H1 (cell line): ENCODE data around the gene HARS1. TPM values are rescaled to one million over a fixed set of nuclear protein-coding genes. Genes with fewer than 3 reads are reported as not detected.

Source experiments
- CTCF ChIA-PET: fragments of 300-600 bp; sonication (Branson Sonifier 250); formaldehyde crosslinking; loops from one replicate; lab custom pipeline; 2021; ENCODE audit not compliant: partially characterized antibody; lab: Charles Lee
- POLR2A ChIA-PET: fragments of 300-600 bp; sonication (Branson Sonifier 250); formaldehyde crosslinking; loops from one replicate; lab custom pipeline; 2021; ENCODE audit warnings: inconsistent platforms; ENCODE audit not compliant: partially characterized antibody; lab: Charles Lee
- DNase-seq, 2 experiments: peaks; one replicate each; pipeline versions ENCODE4 v3.0.0 to v3.0.0-alpha.2; 2010 to 2022; ENCODE audit warnings: low spot score in 2 of 2, low read depth in 1 of 2, mixed read lengths in 1 of 2
- FAIRE-seq: peaks from 2 replicates; lab custom pipeline; 2011; peaks lifted over from hg19 to GRCh38; lab: Jason Lieb, UNC
- H2AFZ ChIP-seq: 2 replicates; pipeline ENCODE4 v1.8.1; 2012; ENCODE audit warnings: low read length, inconsistent platforms
- H2AK5ac ChIP-seq: 2 replicates; pipeline ENCODE4 v1.6.1; 2013; ENCODE audit warnings: low read depth, low read length
- H2BK120ac ChIP-seq: replicated peaks from 2 replicates; pipeline ENCODE3; 2013; ENCODE audit warnings: low read depth, low read length, inconsistent platforms
- H2BK12ac ChIP-seq: 2 replicates; pipeline ENCODE4 v1.6.1; 2013; ENCODE audit warnings: low read depth, low read length
- H2BK15ac ChIP-seq: 2 replicates; pipeline ENCODE4 v1.6.1; 2013; ENCODE audit warnings: low read length
- H2BK20ac ChIP-seq: 2 replicates; pipeline ENCODE4 v1.6.1; 2013; ENCODE audit warnings: low read length
- H2BK5ac ChIP-seq: 2 replicates; pipeline ENCODE4 v1.6.1; 2013; ENCODE audit warnings: low read depth, low read length
- H3K14ac ChIP-seq: 2 replicates; pipeline ENCODE4 v1.6.1; 2013; ENCODE audit warnings: inconsistent platforms; ENCODE audit not compliant: insufficient read length
- H3K18ac ChIP-seq: 2 replicates; pipeline ENCODE4 v1.6.1; 2013; ENCODE audit warnings: low read length; ENCODE audit errors: extremely low read depth
- H3K23ac ChIP-seq: 2 replicates; pipeline ENCODE4 v1.6.1; 2013; ENCODE audit warnings: inconsistent platforms; ENCODE audit not compliant: insufficient read length
- H3K23me2 ChIP-seq: 2 replicates; pipeline ENCODE4 v1.6.1; 2013; ENCODE audit warnings: low read depth, low read length
- H3K27ac ChIP-seq: 2 replicates; pipeline ENCODE4 v1.6.1; 2011; ENCODE audit warnings: low read depth, low read length, inconsistent platforms
- H3K27me3 ChIP-seq, 4 experiments: replicated peaks in 1 of 4; 1 replicate in 1 of 4; 2 replicates in 3 of 4; pipeline versions ENCODE4 v1.6.1 to v1.8.1; 2011 to 2013; ENCODE audit warnings: low read length in 3 of 4, mild to moderate bottlenecking in 3 of 4, inconsistent platforms in 2 of 4, mixed read lengths in 2 of 4, moderate library complexity in 1 of 4; ENCODE audit not compliant: control insufficient read depth in 3 of 4, insufficient read depth in 3 of 4; ENCODE audit errors: extremely low read depth in 1 of 4
- H3K36me3 ChIP-seq, 4 experiments: 2 replicates each; pipeline versions ENCODE4 v1.6.1 to v1.8.1; 2011 to 2013; ENCODE audit warnings: mild to moderate bottlenecking in 4 of 4, low read length in 3 of 4, moderate library complexity in 2 of 4, control low read depth in 1 of 4, inconsistent platforms in 1 of 4; ENCODE audit not compliant: insufficient read depth in 4 of 4, control insufficient read depth in 2 of 4
- H3K4ac ChIP-seq: replicated peaks from 2 replicates; pipeline ENCODE3; 2013; ENCODE audit warnings: low read length, low read depth, mixed read lengths, inconsistent platforms; ENCODE audit not compliant: insufficient read length
- H3K4me1 ChIP-seq, 4 experiments: replicated peaks in 1 of 4; 1 replicate in 1 of 4; 2 replicates in 3 of 4; pipeline versions ENCODE4 v1.6.1 to v1.8.1; 2011 to 2013; ENCODE audit warnings: low read length in 3 of 4, inconsistent platforms in 2 of 4, mixed read lengths in 1 of 4; ENCODE audit not compliant: insufficient read depth in 4 of 4, control insufficient read depth in 3 of 4
- H3K4me2 ChIP-seq, 2 experiments: 2 replicates each; pipeline versions ENCODE4 v1.6.1 to v1.8.1; 2011 to 2013; ENCODE audit warnings: low read depth in 2 of 2, low read length in 2 of 2, control low read depth in 1 of 2, inconsistent platforms in 1 of 2, mild to moderate bottlenecking in 1 of 2; ENCODE audit not compliant: insufficient read depth in 1 of 2
- H3K4me3 ChIP-seq, 4 experiments: fragments of 200-600, 300-600 bp in 1 of 4; sonication (generic), shearing (Covaris generic), sonication (Bioruptor Twin) in 1 of 4; 2 replicates each; pipeline versions ENCODE4 v1.5.1 to v1.8.1; 2011 to 2016; ENCODE audit warnings: low read length in 4 of 4, low read depth in 3 of 4, control low read depth in 2 of 4, inconsistent platforms in 2 of 4, mild to moderate bottlenecking in 2 of 4, mixed read lengths in 1 of 4, moderate library complexity in 1 of 4; ENCODE audit not compliant: insufficient read depth in 2 of 4; ENCODE audit errors: extremely low read depth in 1 of 4
- H3K56ac ChIP-seq: replicated peaks from 2 replicates; pipeline ENCODE3; 2013; ENCODE audit warnings: low read depth, mild to moderate bottlenecking, mixed read lengths, low read length, inconsistent platforms; ENCODE audit not compliant: insufficient read length
- H3K79me1 ChIP-seq: 2 replicates; pipeline ENCODE4 v1.6.1; 2013; ENCODE audit warnings: low read depth, low read length, control low read depth
- H3K79me2 ChIP-seq, 2 experiments: 2 replicates each; pipeline versions ENCODE4 v1.6.1 to v1.8.1; 2012 to 2013; ENCODE audit warnings: low read length in 2 of 2, mild to moderate bottlenecking in 2 of 2, inconsistent platforms in 1 of 2; ENCODE audit not compliant: insufficient read depth in 2 of 2, control insufficient read depth in 1 of 2
- H3K9ac ChIP-seq, 4 experiments: replicated peaks in 1 of 4; 1 replicate in 1 of 4; 2 replicates in 3 of 4; pipeline versions ENCODE4 v1.6.1 to v1.8.1; 2011 to 2013; ENCODE audit warnings: low read depth in 3 of 4, low read length in 3 of 4, control low read depth in 2 of 4, mild to moderate bottlenecking in 2 of 4, moderate library complexity in 2 of 4, inconsistent platforms in 1 of 4; ENCODE audit errors: extremely low read depth in 1 of 4
- H3K9me3 ChIP-seq, 2 experiments: 2 replicates each; pipeline versions ENCODE4 v1.6.1 to v1.8.1; 2012 to 2013; ENCODE audit warnings: mild to moderate bottlenecking in 2 of 2, moderate library complexity in 2 of 2, control low read depth in 1 of 2, inconsistent platforms in 1 of 2, low read depth in 1 of 2, low read length in 1 of 2, mixed read lengths in 1 of 2; ENCODE audit not compliant: insufficient read depth in 2 of 2
- H4K20me1 ChIP-seq, 2 experiments: replicated peaks in 1 of 2; 2 replicates each; pipeline versions ENCODE3 to v1.8.1; 2011 to 2013; ENCODE audit warnings: inconsistent platforms in 2 of 2, low read length in 2 of 2, mild to moderate bottlenecking in 1 of 2; ENCODE audit not compliant: insufficient read depth in 2 of 2, control insufficient read depth in 1 of 2
- H4K5ac ChIP-seq: 2 replicates; pipeline ENCODE4 v1.6.1; 2013; ENCODE audit warnings: low read length, low read depth, mixed read lengths, inconsistent platforms; ENCODE audit not compliant: insufficient read length
- H4K8ac ChIP-seq: 2 replicates; pipeline ENCODE4 v1.8.0; 2013; ENCODE audit warnings: mild to moderate bottlenecking, moderate library complexity, low read length, inconsistent platforms; ENCODE audit not compliant: insufficient read depth; ENCODE audit errors: extremely low read depth
- H4K91ac ChIP-seq: replicated peaks from 2 replicates; pipeline ENCODE3; 2013; ENCODE audit warnings: low read length, mixed read lengths, inconsistent platforms; ENCODE audit not compliant: insufficient read length
- ATF3 ChIP-seq: IDR thresholded peaks from 2 replicates; pipeline ENCODE4 v1.6.1; 2011; ENCODE audit warnings: low read depth, mild to moderate bottlenecking, low read length; ENCODE audit not compliant: insufficient read depth
- BRCA1 ChIP-seq: IDR thresholded peaks from 2 replicates; pipeline ENCODE4 v1.6.1; 2012; ENCODE audit warnings: low read depth, low read length, improper control_type of control experiment
- CHD1 ChIP-seq: IDR thresholded peaks from 2 replicates; pipeline ENCODE4 v1.6.1; 2012; ENCODE audit warnings: low read depth, low read length, improper control_type of control experiment
- GTF2F1 ChIP-seq: IDR thresholded peaks from 2 replicates; pipeline ENCODE4 v1.6.1; 2012; ENCODE audit warnings: low read depth, low read length, improper control_type of control experiment, borderline replicate concordance
- KDM5A ChIP-seq: fragments of 200-600 bp; IDR thresholded peaks from 2 replicates; pipeline ENCODE4 v1.7.1; 2012; ENCODE audit warnings: mild to moderate bottlenecking, low read length, inconsistent platforms, mixed read lengths
- MAFK ChIP-seq: IDR thresholded peaks from 2 replicates; pipeline ENCODE4 v1.6.1; 2012; ENCODE audit warnings: low read depth, mild to moderate bottlenecking, improper control_type of control experiment, low read length
- NRF1 ChIP-seq: IDR thresholded peaks from 2 replicates; pipeline ENCODE4 v1.6.1; 2011; ENCODE audit warnings: mild to moderate bottlenecking, low read depth, low read length, improper control_type of control experiment
- POLR2A ChIP-seq, 2 experiments: IDR thresholded peaks; 1 replicate in 1 of 2; 2 replicates in 1 of 2; pipeline ENCODE4 v1.6.1; 2011; ENCODE audit warnings: low read depth in 2 of 2, low read length in 2 of 2, mild to moderate bottlenecking in 2 of 2; ENCODE audit errors: control extremely low read depth in 1 of 2
- TAF1 ChIP-seq: IDR thresholded peaks from 2 replicates; pipeline ENCODE4 v1.6.1; 2011; ENCODE audit warnings: mild to moderate bottlenecking, low read depth, low read length
- TBP ChIP-seq: IDR thresholded peaks from 2 replicates; pipeline ENCODE4 v1.6.1; 2011; ENCODE audit warnings: low read depth, low read length, improper control_type of control experiment
- USF2 ChIP-seq: IDR thresholded peaks from 2 replicates; pipeline ENCODE4 v1.6.1; 2011; ENCODE audit warnings: low read length, improper control_type of control experiment
- YY1 ChIP-seq: IDR thresholded peaks from 2 replicates; pipeline ENCODE4 v1.6.1; 2011; ENCODE audit warnings: low read depth, mild to moderate bottlenecking, low read length
- WGBS, 2 experiments: shearing (Covaris generic) in 1 of 2; methylation state at CpG; one replicate each; pipeline versions ENCODE4 v1.1.6 to v1.1.7; 2013 to 2015; ENCODE audit warnings: low lambda C conversion rate in 2 of 2, mixed read lengths in 2 of 2, inconsistent platforms in 1 of 2, low coverage in 1 of 2, missing lambda C conversion rate in 1 of 2; ENCODE audit not compliant: insufficient replicate concordance in 2 of 2, insufficient coverage in 1 of 2, insufficient read length in 1 of 2; ENCODE audit errors: extremely low coverage in 1 of 2, missing lambda C conversion rate in 1 of 2; 5-methylcytosine and 5-hydroxymethylcytosine counted together
- polyA plus RNA-seq, 7 experiments: library from polyadenylated mRNA; depleted of rRNA in 3 of 7; stranded (reverse) in 5 of 7; unstranded in 2 of 7; fragments of >200 nt in 5 of 7; fragments of 200-250 nt in 2 of 7; gene quantifications; 1 replicate in 5 of 7; 2 replicates in 1 of 7; 4 replicates in 1 of 7; pipeline versions ENCODE4 v1.2.1 to v1.2.3, GENCODE V29; 2011 to 2013; ENCODE audit warnings: missing spikeins in 2 of 7, mixed read lengths in 2 of 7
- total RNA-seq: library from RNA; stranded (reverse); fragmentation: NEBNext Ultra II Directional; extraction: Animal tissue kit (Norgen Biotek cat#: 25700); gene quantifications from 2 replicates; pipeline ENCODE4 v1.2.1, GENCODE V29; 2021
- TF ChIP-seq, protein P1 (sequence below): IDR thresholded peaks from 2 replicates; pipeline ENCODE4 v1.6.1; 2012; ENCODE audit warnings: inconsistent platforms

The HARS1 gene
- total and polyA plus RNA-seq, 2 of the 8 experiments (the other 6 are each of a cell fraction or from before 2014, with no cell fraction given) = 27.8 to 56.8 TPM

- WGBS, 2 experiments = 88% methylated on average over 1 of the region's 1 CpG; no CpG with 5 or more reads in 1 of the 2 experiments
- no peak overlapping the region for H3K9ac ChIP-seq
- no peak for TF ChIP-seq CHD1
- TF ChIP-seq TBP = no peak
- no peak for TF ChIP-seq NRF1
- TF ChIP-seq USF2 = no peak
- no peak for TF ChIP-seq POLR2A (IDR thresholded peaks at IDR 0.05; ENCODE audit: control extremely low read depth in 1 of 2, low read depth in 2 of 2, low read length in 2 of 2)
- TF ChIP-seq MAFK = no peak
- TF ChIP-seq TAF1 = no peak
- no peak for TF ChIP-seq YY1
- TF ChIP-seq KDM5A = no peak
- TF ChIP-seq BRCA1 = no peak
- TF ChIP-seq, protein P1, sequence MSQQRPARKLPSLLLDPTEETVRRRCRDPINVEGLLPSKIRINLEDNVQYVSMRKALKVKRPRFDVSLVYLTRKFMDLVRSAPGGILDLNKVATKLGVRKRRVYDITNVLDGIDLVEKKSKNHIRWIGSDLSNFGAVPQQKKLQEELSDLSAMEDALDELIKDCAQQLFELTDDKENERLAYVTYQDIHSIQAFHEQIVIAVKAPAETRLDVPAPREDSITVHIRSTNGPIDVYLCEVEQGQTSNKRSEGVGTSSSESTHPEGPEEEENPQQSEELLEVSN = no peak
- no peak for TF ChIP-seq ATF3
- TF ChIP-seq GTF2F1 = no peak
Measured at GRCh38 chr5:140711794-140712193, 20.6 kb upstream of the HARS1 start.

More at GRCh38 chr5:140711794-140712193, 20.6 kb upstream of the HARS1 start:
- DNase-seq (no peak), FAIRE-seq (no peak)
- H3K79me1 ChIP-seq = no peaks in the 10 kb centered on the region
- H3K4me3 ChIP-seq = peak overlapping the region in 1 of 4 experiments; percentile 68; a peak in 2 of 8 replicates
- H3K18ac ChIP-seq = no peak overlapping the region
- H2AK5ac ChIP-seq = no peak overlapping the region
- no peak overlapping the region for H3K14ac ChIP-seq
- ChIA-PET CTCF (interaction anchor here (1.2 to 1.7 kb wide), 2 partner anchors 14 to 154 kb away, joined by 3 to 5 read pairs; no protein-coding TSS in a partner anchor), POLR2A (interaction anchor here (1.0 to 3.2 kb wide), 6 partner anchors 10 to 142 kb away, joined by 3 to 16 read pairs (median 9); partner anchors contain the start of genes IK, NDUFA2 and ZMAT2)
- H2BK12ac ChIP-seq = no peak overlapping the region
- no peaks in the 10 kb centered on the region for H3K4me1 ChIP-seq
- peaks cover 5% of the 10 kb centered on the region; the same call in 1 of the 2 replicates for H3K23me2 ChIP-seq
- no peaks in the 10 kb centered on the region for H4K20me1 ChIP-seq
- no peaks in the 10 kb centered on the region for H3K79me2 ChIP-seq
- H2AFZ ChIP-seq = no peak overlapping the region
- H4K8ac ChIP-seq = no peak overlapping the region
- no peak overlapping the region for H3K56ac ChIP-seq
- no peak overlapping the region for H4K5ac ChIP-seq
- H2BK5ac ChIP-seq = no peak overlapping the region
- H3K27ac ChIP-seq = no peak overlapping the region
- H3K4ac ChIP-seq = no peak overlapping the region
- H3K36me3 ChIP-seq = no peaks in the 10 kb centered on the region
- no peak overlapping the region; a peak in 1 of 4 replicates for H3K4me2 ChIP-seq
- H3K27me3 ChIP-seq = no peaks in the 10 kb centered on the region
- H2BK20ac ChIP-seq = no peak overlapping the region
- no peak overlapping the region for H4K91ac ChIP-seq
- no peak overlapping the region for H3K23ac ChIP-seq
- H2BK120ac ChIP-seq = no peak overlapping the region
- H2BK15ac ChIP-seq = no peak overlapping the region
- no peaks in the 10 kb centered on the region for H3K9me3 ChIP-seq
